HFFc6 (cell line): ENCODE results near the gene MYO1D. TPM values are rescaled to one million over a fixed set of nuclear protein-coding genes. Genes with fewer than 3 reads are reported as not detected.

Source experiments
- DNase-seq: peaks from one replicate; pipeline ENCODE4 v3.0.0-alpha.2; 2018
- H3K27ac Mint-ChIP-seq: 2 replicates; pipeline ENCODE4 v1.8.0; 2020; ENCODE audit warnings: mild to moderate bottlenecking, mixed read lengths
- H3K27me3 Mint-ChIP-seq: 2 replicates; pipeline ENCODE4 v1.8.0; 2021; ENCODE audit warnings: mild to moderate bottlenecking, moderate library complexity, mixed read lengths; ENCODE audit not compliant: insufficient read depth
- H3K36me3 Mint-ChIP-seq: 2 replicates; pipeline ENCODE4 v1.8.0; 2021; ENCODE audit warnings: low read depth, mixed read lengths
- H3K4me1 Mint-ChIP-seq: 2 replicates; pipeline ENCODE4 v1.8.0; 2020; ENCODE audit warnings: low read depth, mixed read lengths
- H3K4me3 Mint-ChIP-seq: 2 replicates; pipeline ENCODE4 v1.8.0; 2020; ENCODE audit warnings: mild to moderate bottlenecking, moderate library complexity, mixed read lengths
- H3K9me3 Mint-ChIP-seq: 2 replicates; pipeline ENCODE4 v1.8.0; 2020; ENCODE audit warnings: mild to moderate bottlenecking, mixed read lengths
- total RNA-seq, 6 experiments: library from RNA; stranded (reverse); fragmentation: NEBNext Ultra II Directional; extraction: Animal tissue kit (Norgen Biotek cat#: 25700); gene quantifications; 2 replicates in 1 of 6; 3 replicates in 5 of 6; pipeline ENCODE4 v1.2.3, GENCODE V29; 2021
- TF ChIP-seq, protein P1 (sequence below): fragments of 200-600 bp; sonication (generic); IDR thresholded peaks from 2 replicates; pipeline ENCODE4 v1.5.0; 2021; ENCODE audit warnings: antibody characterized with exemption, mild to moderate bottlenecking

The MYO1D gene
- total RNA-seq, 6 experiments from 2014 or later, result 3.8 to 28.8 (median 4.8) TPM

DNA sequence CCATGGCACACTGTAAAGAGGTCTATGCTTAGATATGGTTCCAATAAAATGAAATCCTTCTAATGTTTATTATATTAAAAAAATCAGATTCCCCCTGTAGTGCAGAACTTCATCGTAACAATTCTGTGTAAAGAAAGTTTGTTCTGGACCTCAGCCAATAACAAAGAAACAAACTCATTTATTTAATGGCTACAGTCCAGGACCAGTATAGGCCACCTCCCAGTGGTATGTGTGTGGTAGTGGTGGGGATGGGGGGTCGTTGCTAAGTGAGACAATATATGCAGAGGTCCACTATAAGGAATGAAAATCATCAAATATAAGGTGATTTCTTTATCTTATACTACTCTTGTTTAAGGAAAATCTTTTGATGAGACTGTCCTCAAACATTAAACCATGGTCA lies 253.7 kb downstream of the MYO1D start:
- TF ChIP-seq, protein P1, sequence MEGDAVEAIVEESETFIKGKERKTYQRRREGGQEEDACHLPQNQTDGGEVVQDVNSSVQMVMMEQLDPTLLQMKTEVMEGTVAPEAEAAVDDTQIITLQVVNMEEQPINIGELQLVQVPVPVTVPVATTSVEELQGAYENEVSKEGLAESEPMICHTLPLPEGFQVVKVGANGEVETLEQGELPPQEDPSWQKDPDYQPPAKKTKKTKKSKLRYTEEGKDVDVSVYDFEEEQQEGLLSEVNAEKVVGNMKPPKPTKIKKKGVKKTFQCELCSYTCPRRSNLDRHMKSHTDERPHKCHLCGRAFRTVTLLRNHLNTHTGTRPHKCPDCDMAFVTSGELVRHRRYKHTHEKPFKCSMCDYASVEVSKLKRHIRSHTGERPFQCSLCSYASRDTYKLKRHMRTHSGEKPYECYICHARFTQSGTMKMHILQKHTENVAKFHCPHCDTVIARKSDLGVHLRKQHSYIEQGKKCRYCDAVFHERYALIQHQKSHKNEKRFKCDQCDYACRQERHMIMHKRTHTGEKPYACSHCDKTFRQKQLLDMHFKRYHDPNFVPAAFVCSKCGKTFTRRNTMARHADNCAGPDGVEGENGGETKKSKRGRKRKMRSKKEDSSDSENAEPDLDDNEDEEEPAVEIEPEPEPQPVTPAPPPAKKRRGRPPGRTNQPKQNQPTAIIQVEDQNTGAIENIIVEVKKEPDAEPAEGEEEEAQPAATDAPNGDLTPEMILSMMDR, result no peak
- Mint-ChIP-seq H3K27ac (no peak overlapping the region), H3K9me3 (no peaks in the 10 kb centered on the region), H3K4me1 (peaks cover 8% of the 10 kb centered on the region; the same call in 1 of the 2 replicates), H3K27me3 (no peaks in the 10 kb centered on the region), H3K4me3 (no peak overlapping the region), H3K36me3 (no peaks in the 10 kb centered on the region)
- DNase-seq, result no peak

DNA sequence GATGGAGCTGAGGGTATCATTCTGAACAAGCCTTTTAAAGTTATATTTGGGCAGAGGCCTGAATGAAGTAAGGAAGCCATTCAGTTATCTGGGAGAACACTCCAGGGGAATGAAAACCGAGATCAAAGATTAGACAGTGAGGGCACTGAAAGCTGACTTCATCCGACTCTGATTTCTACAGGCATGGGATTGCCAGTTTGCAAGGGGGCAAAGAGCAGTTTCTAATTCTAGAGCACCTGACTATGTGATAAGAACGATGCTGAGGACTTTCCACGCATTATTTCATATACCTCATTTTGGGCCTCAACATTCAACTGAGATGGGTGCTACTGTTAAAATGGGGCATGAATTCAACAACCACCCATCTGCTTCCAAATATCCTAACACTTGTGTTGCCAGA lies 254.4 kb downstream of the MYO1D start:
- DNase-seq, result no peak
- H3K4me3 Mint-ChIP-seq, result no peak overlapping the region
- peaks cover 5% of the 10 kb centered on the region; the same call in 1 of the 2 replicates for H3K4me1 Mint-ChIP-seq
- no peaks in the 10 kb centered on the region for H3K9me3 Mint-ChIP-seq
- no peaks in the 10 kb centered on the region for H3K27me3 Mint-ChIP-seq
- H3K36me3 Mint-ChIP-seq, result no peaks in the 10 kb centered on the region
- TF ChIP-seq, protein P1, result no peak
- H3K27ac Mint-ChIP-seq, result no peak overlapping the region

GRCh38 chr17:32621612-32622312 lies 255.2 kb downstream of the MYO1D start:
- H3K27ac Mint-ChIP-seq, result no peak overlapping the region
- H3K9me3 Mint-ChIP-seq, result no peaks in the 10 kb centered on the region
- no peak for DNase-seq
- TF ChIP-seq, protein P1, result no peak
- H3K4me3 Mint-ChIP-seq, result no peak overlapping the region
- no peaks in the 10 kb centered on the region; the same call in 1 of the 2 replicates for H3K4me1 Mint-ChIP-seq
- no peaks in the 10 kb centered on the region for H3K27me3 Mint-ChIP-seq
- no peaks in the 10 kb centered on the region for H3K36me3 Mint-ChIP-seq

DNA sequence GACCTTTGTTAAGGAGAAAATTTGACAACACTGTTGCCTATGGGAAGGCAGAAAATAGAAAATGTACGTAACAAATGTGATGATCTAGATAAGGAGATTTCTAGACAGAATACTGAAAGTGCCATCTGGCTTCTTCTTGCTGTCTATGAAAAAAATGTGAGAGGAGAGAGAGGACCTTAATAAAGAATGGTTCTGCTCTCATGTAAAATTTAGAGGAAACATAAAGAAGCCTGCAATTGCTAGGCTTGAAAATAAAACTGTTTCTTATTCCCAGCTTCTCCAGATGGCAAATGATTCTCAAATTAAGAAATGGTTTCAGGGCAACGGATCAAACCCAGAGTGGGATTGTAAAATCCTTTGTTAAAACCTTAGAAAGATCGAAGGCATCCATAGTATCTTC lies 261.6 kb downstream of the MYO1D start:
- no peak overlapping the region for H3K27ac Mint-ChIP-seq
- TF ChIP-seq, protein P1, result no peak
- DNase-seq, result no peak

DNA sequence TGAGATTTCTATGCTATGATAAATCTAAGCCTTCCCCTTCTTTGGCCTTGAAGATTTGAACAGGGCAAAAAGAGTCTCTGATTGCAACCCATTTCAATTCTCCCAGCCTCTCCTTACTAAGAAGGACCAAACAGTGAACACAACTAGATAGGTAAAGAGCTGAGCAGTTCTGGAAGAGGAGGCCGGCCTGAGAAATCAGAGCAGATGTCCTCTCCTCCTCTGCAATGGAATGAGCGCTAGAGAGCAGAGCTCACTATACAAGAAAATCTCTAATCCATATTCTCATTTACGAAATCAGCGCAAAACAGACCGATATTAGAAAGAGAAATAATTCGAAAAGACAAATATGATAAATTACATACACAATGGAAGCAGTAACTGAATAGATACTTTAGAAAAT lies 266.0 kb downstream of the MYO1D start:
- no peaks in the 10 kb centered on the region for H3K4me1 Mint-ChIP-seq
- H3K9me3 Mint-ChIP-seq, result no peaks in the 10 kb centered on the region
- no peak overlapping the region for H3K27ac Mint-ChIP-seq
- no peaks in the 10 kb centered on the region; the same call in none of the 2 replicates for H3K27me3 Mint-ChIP-seq
- H3K36me3 Mint-ChIP-seq, result no peaks in the 10 kb centered on the region
- H3K4me3 Mint-ChIP-seq, result no peak overlapping the region
- DNase-seq, result no peak
- TF ChIP-seq, protein P1, result peak; percentile 9; the same call in 1 of the 2 replicates

More for the DNA sequence above, 261.6 kb downstream of the MYO1D start:
- H3K27me3 Mint-ChIP-seq, result no peaks in the 10 kb centered on the region; the same call in none of the 2 replicates
- H3K4me3 Mint-ChIP-seq, result no peak overlapping the region
- H3K9me3 Mint-ChIP-seq, result no peaks in the 10 kb centered on the region
- H3K4me1 Mint-ChIP-seq, result no peaks in the 10 kb centered on the region
- H3K36me3 Mint-ChIP-seq, result no peaks in the 10 kb centered on the region
